HEK293 (cell line): Measurements from ENCODE around the gene TMEM205.

Source experiments
- AEBP2 ChIP-seq: fragments of 450-650 bp; formaldehyde crosslinking; IDR thresholded peaks from 2 replicates; pipeline ENCODE4 v1.5.1; 2016; ENCODE audit warnings: missing biosample characterization, missing genetic modification characterization, borderline replicate concordance
- BCL11A ChIP-seq: fragments of 450-650 bp; formaldehyde crosslinking; IDR thresholded peaks from 2 replicates; pipeline ENCODE4 v1.5.1; 2016; ENCODE audit warnings: low read depth, missing biosample characterization, missing genetic modification characterization
- CTCF ChIP-seq: fragments of 450-650 bp; formaldehyde crosslinking; IDR thresholded peaks from 2 replicates; pipeline ENCODE4 v1.5.1; 2016; ENCODE audit warnings: missing biosample characterization, missing genetic modification characterization
- KLF10 ChIP-seq: fragments of 450-650 bp; IDR thresholded peaks from 2 replicates; pipeline ENCODE4 v1.5.1; 2018; ENCODE audit warnings: missing biosample characterization, mild to moderate bottlenecking, missing genetic modification characterization
- RBAK ChIP-seq: fragments of 450-650 bp; formaldehyde crosslinking; IDR thresholded peaks from 2 replicates; pipeline ENCODE4 v1.5.1; 2016; ENCODE audit warnings: missing biosample characterization, missing genetic modification characterization
- REPIN1 ChIP-seq: fragments of 450-650 bp; formaldehyde crosslinking; IDR thresholded peaks from 2 replicates; pipeline ENCODE4 v1.5.1; 2017; ENCODE audit warnings: missing biosample characterization, missing genetic modification characterization, low read depth
- SETDB1 ChIP-seq: IDR thresholded peaks from one replicate; pipeline ENCODE4 v1.6.1; 2017; ENCODE audit warnings: mild to moderate bottlenecking, low read length, moderate library complexity, mixed read lengths; ENCODE audit not compliant: insufficient read length
- TCF7L2 ChIP-seq: IDR thresholded peaks from 2 replicates; pipeline ENCODE4 v1.6.1; 2011; ENCODE audit warnings: low read depth, mild to moderate bottlenecking, inconsistent platforms, low read length, moderate library complexity, borderline replicate concordance
- ZBTB21 ChIP-seq: fragments of 450-650 bp; formaldehyde crosslinking; IDR thresholded peaks from 2 replicates; pipeline ENCODE4 v1.5.1; 2017; ENCODE audit warnings: missing biosample characterization, missing genetic modification characterization
- ZBTB48 ChIP-seq: fragments of 450-650 bp; formaldehyde crosslinking; IDR thresholded peaks from 2 replicates; pipeline ENCODE4 v1.5.1; 2016; ENCODE audit warnings: missing biosample characterization, missing genetic modification characterization
- ZBTB49 ChIP-seq: fragments of 450-650 bp; formaldehyde crosslinking; IDR thresholded peaks from 2 replicates; pipeline ENCODE4 v1.5.1; 2016; ENCODE audit warnings: missing biosample characterization, missing genetic modification characterization, low read depth
- ZFHX2 ChIP-seq: fragments of 450-650 bp; formaldehyde crosslinking; conservative IDR thresholded peaks from 2 replicates; pipeline ENCODE4 v1.5.1; 2016; ENCODE audit warnings: missing biosample characterization, missing genetic modification characterization
- ZFP3 ChIP-seq: fragments of 450-650 bp; formaldehyde crosslinking; IDR thresholded peaks from 2 replicates; pipeline ENCODE4 v1.5.1; 2016; ENCODE audit warnings: low read depth, missing biosample characterization, missing genetic modification characterization
- ZNF202 ChIP-seq: fragments of 450-650 bp; formaldehyde crosslinking; IDR thresholded peaks from 2 replicates; pipeline ENCODE4 v1.5.1; 2016; ENCODE audit warnings: missing biosample characterization, missing genetic modification characterization, borderline replicate concordance
- ZNF223 ChIP-seq: fragments of 450-650 bp; formaldehyde crosslinking; IDR thresholded peaks from 2 replicates; pipeline ENCODE4 v1.5.1; 2016; ENCODE audit warnings: missing biosample characterization, missing genetic modification characterization
- ZNF248 ChIP-seq: fragments of 450-650 bp; formaldehyde crosslinking; IDR thresholded peaks from 2 replicates; pipeline ENCODE4 v1.5.1; 2017; ENCODE audit warnings: missing biosample characterization, missing genetic modification characterization
- ZNF513 ChIP-seq: fragments of 450-650 bp; IDR thresholded peaks from 2 replicates; pipeline ENCODE4 v1.5.1; 2018; ENCODE audit warnings: missing biosample characterization, missing genetic modification characterization
- ZNF529 ChIP-seq: fragments of 450-650 bp; formaldehyde crosslinking; IDR thresholded peaks from 2 replicates; pipeline ENCODE4 v1.5.1; 2017; ENCODE audit warnings: missing genetic modification characterization, missing biosample characterization; ENCODE audit not compliant: insufficient replicate concordance
- ZNF580 ChIP-seq: fragments of 450-650 bp; formaldehyde crosslinking; IDR thresholded peaks from 2 replicates; pipeline ENCODE4 v1.5.1; 2016; ENCODE audit warnings: missing biosample characterization, missing genetic modification characterization
- ZNF596 ChIP-seq: fragments of 450-650 bp; IDR thresholded peaks from 2 replicates; pipeline ENCODE4 v1.5.0; 2018; ENCODE audit warnings: missing biosample characterization, mild to moderate bottlenecking, missing genetic modification characterization, moderate library complexity
- ZNF600 ChIP-seq: fragments of 450-650 bp; formaldehyde crosslinking; IDR thresholded peaks from 2 replicates; pipeline ENCODE4 v1.5.1; 2016; ENCODE audit warnings: missing biosample characterization, missing genetic modification characterization
- ZNF621 ChIP-seq: fragments of 450-650 bp; formaldehyde crosslinking; IDR thresholded peaks from 2 replicates; pipeline ENCODE4 v1.5.1; 2017; ENCODE audit warnings: missing biosample characterization, missing genetic modification characterization
- ZNF701 ChIP-seq: fragments of 450-650 bp; formaldehyde crosslinking; IDR thresholded peaks from 2 replicates; pipeline ENCODE4 v1.5.1; 2016; ENCODE audit warnings: missing biosample characterization, missing genetic modification characterization
- ZNF704 ChIP-seq: fragments of 450-650 bp; formaldehyde crosslinking; IDR thresholded peaks from 2 replicates; pipeline ENCODE4 v1.5.1; 2016; ENCODE audit warnings: missing biosample characterization, missing genetic modification characterization
- ZNF707 ChIP-seq: fragments of 450-650 bp; formaldehyde crosslinking; IDR thresholded peaks from 2 replicates; pipeline ENCODE4 v1.5.1; 2016; ENCODE audit warnings: missing biosample characterization, missing genetic modification characterization
- ZNF747 ChIP-seq: fragments of 450-650 bp; formaldehyde crosslinking; IDR thresholded peaks from 2 replicates; pipeline ENCODE4 v1.5.1; 2016; ENCODE audit warnings: missing biosample characterization, missing genetic modification characterization
- ZNF776 ChIP-seq: fragments of 450-650 bp; formaldehyde crosslinking; IDR thresholded peaks from 2 replicates; pipeline ENCODE4 v1.5.0; 2017; ENCODE audit warnings: missing biosample characterization, missing genetic modification characterization, borderline replicate concordance
- ZNF830 ChIP-seq: fragments of 450-650 bp; IDR thresholded peaks from 2 replicates; pipeline ENCODE4 v1.5.0; 2018; ENCODE audit warnings: missing biosample characterization, missing genetic modification characterization, low read depth, mild to moderate bottlenecking, moderate library complexity
- ZNF843 ChIP-seq: fragments of 450-650 bp; formaldehyde crosslinking; IDR thresholded peaks from 2 replicates; pipeline ENCODE4 v1.5.1; 2016; ENCODE audit warnings: missing biosample characterization, missing genetic modification characterization

Gene TMEM205

GRCh38 chr19:11374433-11375142, 28.5 kb upstream of the TMEM205 start, which contains the start of gene SWSAP1 (continued):
- TF ChIP-seq ZNF600 (tag by site-specific recombination) (no peak; the same call in 1 of the 2 replicates), ZNF248 (tag by site-specific recombination) (no peak), ZNF843 (tag by site-specific recombination) (peak; percentile 28; the same call in 1 of the 2 replicates), ZNF202 (tag by site-specific recombination) (no peak), SETDB1 (no peak), ZNF621 (tag by site-specific recombination) (no peak), CTCF (tag by site-specific recombination) (no peak), ZBTB21 (tag by site-specific recombination) (0 out of 2 replicates have a peak, but pooled peaks have one; percentile 7), ZNF747 (tag by site-specific recombination) (no peak), KLF10 (peak; percentile 35; the same call in 1 of the 2 replicates), ZFHX2 (tag by site-specific recombination) (peak; percentile 41; the same call in 1 of the 2 replicates), ZBTB49 (no peak), RBAK (tag by site-specific recombination) (no peak), AEBP2 (tag by site-specific recombination) (no peak), REPIN1 (no peak), ZNF580 (tag by site-specific recombination) (peak; percentile 76; the same call in 1 of the 2 replicates), ZNF707 (tag by site-specific recombination) (no peak), ZNF529 (no peak), ZFP3 (tag by site-specific recombination) (no peak), ZNF701 (tag by site-specific recombination) (no peak), BCL11A (no peak), TCF7L2 (peak; percentile 73; the same call in 1 of the 2 replicates), ZNF704 (tag by site-specific recombination) (no peak), ZNF596 (tag by site-specific recombination) (no peak), ZNF776 (no peak), ZNF223 (tag by site-specific recombination) (no peak), ZNF830 (no peak), ZNF513 (tag by site-specific recombination) (no peak), ZBTB48 (tag by site-specific recombination) (no peak)
